K562 (cell line): ENCODE data around the gene GPR78. TPM values are rescaled to one million over a fixed set of nuclear protein-coding genes. Genes with fewer than 3 reads are reported as not detected.

Source experiments
- CEBPG ChIP-seq, 3 experiments: fragments of 200-800 bp in 1 of 3; sonication (Bioruptor generic) in 1 of 3; sonication (generic) in 1 of 3; formaldehyde crosslinking in 1 of 3; IDR thresholded peaks in 2 of 3; conservative IDR thresholded peaks in 1 of 3; 2 replicates each; pipeline versions ENCODE4 v1.6.1 to v1.8.0; 2016 to 2022; ENCODE audit warnings: missing compliant biosample characterization in 2 of 3, missing genetic modification characterization in 2 of 3, mild to moderate bottlenecking in 1 of 3, missing genetic modification reagents in 1 of 3
- E2F3 ChIP-seq: fragments of 250-450 bp; sonication (Bioruptor Pico); IDR thresholded peaks from 2 replicates; pipeline ENCODE4 v1.4.0; 2020; ENCODE audit warnings: mild to moderate bottlenecking
- ELF1 ChIP-seq: fragments of 200-800 bp; sonication (Bioruptor generic); IDR thresholded peaks from 2 replicates; pipeline ENCODE4 v1.6.1; 2016; ENCODE audit warnings: missing genetic modification characterization, missing compliant biosample characterization
- GABPA ChIP-seq: fragments of 200-800 bp; sonication (Bioruptor generic); conservative IDR thresholded peaks from 2 replicates; pipeline ENCODE4 v1.6.1; 2016; ENCODE audit warnings: low read depth, missing genetic modification characterization, missing compliant biosample characterization
- HEY1 ChIP-seq: fragments of 250-450 bp; sonication (Bioruptor Pico); IDR thresholded peaks from 2 replicates; pipeline ENCODE4 v1.5.0; 2020; ENCODE audit warnings: mild to moderate bottlenecking, moderate library complexity, borderline replicate concordance
- L3MBTL2 ChIP-seq: fragments of 450-650 bp; IDR thresholded peaks from 2 replicates; pipeline ENCODE4 v1.6.1; 2016; ENCODE audit warnings: mild to moderate bottlenecking, moderate library complexity
- NFYB ChIP-seq: IDR thresholded peaks from 2 replicates; pipeline ENCODE4 v1.6.1; 2011; ENCODE audit warnings: mild to moderate bottlenecking, moderate library complexity; ENCODE audit not compliant: insufficient read length; ENCODE audit errors: extremely low read depth
- PYGO2 ChIP-seq: fragments of 450-650 bp; IDR thresholded peaks from 2 replicates; pipeline ENCODE4 v1.6.1; 2016; ENCODE audit warnings: mild to moderate bottlenecking, missing genetic modification characterization, moderate library complexity, missing compliant biosample characterization
- SAFB ChIP-seq: fragments of 200-400 bp; formaldehyde crosslinking; IDR thresholded peaks from 2 replicates; pipeline ENCODE4 v1.6.1; 2017; ENCODE audit warnings: low read depth, low read length, borderline replicate concordance
- SRSF3 ChIP-seq: fragments of 200-400 bp; formaldehyde crosslinking; IDR thresholded peaks from 2 replicates; pipeline ENCODE4 v1.6.1; 2016; ENCODE audit warnings: mild to moderate bottlenecking, low read length, moderate library complexity; ENCODE audit not compliant: insufficient read depth
- TAF15 ChIP-seq: fragments of 200-400 bp; formaldehyde crosslinking; IDR thresholded peaks from 2 replicates; pipeline ENCODE4 v1.6.1; 2017; ENCODE audit warnings: mild to moderate bottlenecking, low read depth, low read length, moderate library complexity
- polyA plus RNA-seq, 8 experiments: library from polyadenylated mRNA; depleted of rRNA in 4 of 8; stranded (reverse) in 5 of 8; unstranded in 3 of 8; fragments of >200 nt; fragmentation: Nextera tagmentation in 2 of 8; fragmentation: Illumina TruSeq in 1 of 8; extraction: Ambion mirVana in 2 of 8; extraction: Trizol in 1 of 8; gene quantifications; 2 replicates each; pipeline versions ENCODE4 v1.2.1 to v1.2.3, GENCODE V29; 2011 to 2014; ENCODE audit warnings: inconsistent platforms in 1 of 8, missing spikeins in 1 of 8
- total RNA-seq, 7 experiments: library from RNA; depleted of rRNA in 6 of 7; stranded (reverse); fragments of >200 nt in 6 of 7; fragmentation: Illumina TruSeq in 2 of 7; extraction: Trizol in 2 of 7; gene quantifications; 2 replicates each; pipeline versions ENCODE4 v1.2.1 to v1.2.3, GENCODE V29; 2011 to 2021; ENCODE audit warnings: low replicate concordance in 1 of 7
- TF ChIP-seq, protein P1 (sequence below): sonication (generic); formaldehyde crosslinking; IDR thresholded peaks from 2 replicates; pipeline ENCODE4 v1.8.1; 2023; ENCODE audit warnings: mild to moderate bottlenecking, missing genetic modification reagents, moderate library complexity
- TF ChIP-seq, protein P2 (sequence below): sonication (generic); formaldehyde crosslinking; IDR thresholded peaks from 2 replicates; pipeline ENCODE4 v1.8.0; 2023; ENCODE audit warnings: mild to moderate bottlenecking, missing genetic modification reagents
- TF ChIP-seq, protein P3 (sequence below): fragments of 450-650 bp; IDR thresholded peaks from 2 replicates; pipeline ENCODE4 v1.6.1; 2016; ENCODE audit warnings: low read depth

The GPR78 gene
- total and polyA plus RNA-seq, 9 of the 15 experiments (the other 6 are each of a cell fraction or from before 2014, with no cell fraction given) = 0.04 to 0.13 (median 0.07) TPM; not detected in 4

DNA sequence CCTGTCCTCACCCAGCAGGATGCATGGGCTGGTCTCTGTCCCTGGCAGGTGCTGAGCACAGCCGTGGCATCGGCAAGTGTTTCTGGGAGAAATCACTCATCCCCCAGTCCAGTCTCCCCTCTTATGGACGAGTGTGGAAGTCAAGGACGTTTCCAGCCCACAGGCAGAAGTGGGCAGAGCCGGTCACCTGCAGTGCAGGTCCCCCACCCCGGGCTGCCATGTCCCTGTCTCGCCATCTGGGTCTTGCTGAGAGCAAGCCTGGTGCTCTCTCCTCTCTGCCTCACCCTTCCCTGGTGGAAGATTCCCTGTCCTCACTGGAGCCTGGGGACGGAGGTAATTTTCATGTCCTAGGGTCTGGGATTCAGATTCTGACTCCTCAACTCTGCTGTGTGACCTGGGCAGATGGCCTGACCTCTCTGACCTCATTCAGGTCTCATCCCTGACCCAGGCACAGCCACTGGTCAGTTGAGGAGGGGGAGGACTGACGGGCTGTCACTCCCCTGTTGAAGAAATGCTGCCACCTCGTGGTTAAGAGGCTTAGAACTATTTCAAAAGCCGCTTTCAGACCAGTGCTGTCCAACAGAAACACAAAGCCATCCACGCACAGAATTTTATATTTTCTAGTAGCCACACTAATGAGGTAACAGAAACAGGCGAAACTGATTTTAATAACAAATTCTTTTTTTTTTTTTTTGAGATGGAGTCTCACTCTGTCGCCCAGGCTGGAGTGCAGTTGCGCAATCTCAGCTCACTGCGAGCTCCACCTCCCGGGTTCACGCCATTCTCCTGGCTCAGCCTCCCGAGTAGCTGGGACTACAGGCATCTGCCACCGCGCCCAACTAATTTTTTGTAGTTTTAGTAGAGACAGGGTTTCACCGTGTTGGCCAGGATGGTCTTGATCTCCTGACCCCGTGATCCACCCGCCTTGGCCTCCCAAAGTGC lies 14.2 kb downstream of the GPR78 start (continued):
- no peak for TF ChIP-seq GABPA (tag)
- TF ChIP-seq, protein P1, sequence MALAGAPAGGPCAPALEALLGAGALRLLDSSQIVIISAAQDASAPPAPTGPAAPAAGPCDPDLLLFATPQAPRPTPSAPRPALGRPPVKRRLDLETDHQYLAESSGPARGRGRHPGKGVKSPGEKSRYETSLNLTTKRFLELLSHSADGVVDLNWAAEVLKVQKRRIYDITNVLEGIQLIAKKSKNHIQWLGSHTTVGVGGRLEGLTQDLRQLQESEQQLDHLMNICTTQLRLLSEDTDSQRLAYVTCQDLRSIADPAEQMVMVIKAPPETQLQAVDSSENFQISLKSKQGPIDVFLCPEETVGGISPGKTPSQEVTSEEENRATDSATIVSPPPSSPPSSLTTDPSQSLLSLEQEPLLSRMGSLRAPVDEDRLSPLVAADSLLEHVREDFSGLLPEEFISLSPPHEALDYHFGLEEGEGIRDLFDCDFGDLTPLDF (CRISPR knock-in tag) = no peak
- no peak for TF ChIP-seq TAF15
- no peak; the same call in 1 of the 2 replicates for TF ChIP-seq PYGO2
- no peak for TF ChIP-seq L3MBTL2
- TF ChIP-seq, protein P2, sequence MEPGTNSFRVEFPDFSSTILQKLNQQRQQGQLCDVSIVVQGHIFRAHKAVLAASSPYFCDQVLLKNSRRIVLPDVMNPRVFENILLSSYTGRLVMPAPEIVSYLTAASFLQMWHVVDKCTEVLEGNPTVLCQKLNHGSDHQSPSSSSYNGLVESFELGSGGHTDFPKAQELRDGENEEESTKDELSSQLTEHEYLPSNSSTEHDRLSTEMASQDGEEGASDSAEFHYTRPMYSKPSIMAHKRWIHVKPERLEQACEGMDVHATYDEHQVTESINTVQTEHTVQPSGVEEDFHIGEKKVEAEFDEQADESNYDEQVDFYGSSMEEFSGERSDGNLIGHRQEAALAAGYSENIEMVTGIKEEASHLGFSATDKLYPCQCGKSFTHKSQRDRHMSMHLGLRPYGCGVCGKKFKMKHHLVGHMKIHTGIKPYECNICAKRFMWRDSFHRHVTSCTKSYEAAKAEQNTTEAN (CRISPR knock-in tag) = no peak
- TF ChIP-seq CEBPG (CRISPR knock-in tag; IDR thresholded peaks at IDR 0.05) = peak; percentile 77
- TF ChIP-seq CEBPG (tag; conservative IDR thresholded peaks at IDR 0.05 in 1 of 2, IDR thresholded peaks at IDR 0.05 in 1 of 2) = peak; percentile 88 to 99
- no peak for TF ChIP-seq HEY1 (CRISPR knock-in tag)
- TF ChIP-seq SAFB = no peak
- TF ChIP-seq SRSF3 = no peak
- no peak for TF ChIP-seq NFYB
- TF ChIP-seq ELF1 (tag) = no peak
- TF ChIP-seq, protein P3, sequence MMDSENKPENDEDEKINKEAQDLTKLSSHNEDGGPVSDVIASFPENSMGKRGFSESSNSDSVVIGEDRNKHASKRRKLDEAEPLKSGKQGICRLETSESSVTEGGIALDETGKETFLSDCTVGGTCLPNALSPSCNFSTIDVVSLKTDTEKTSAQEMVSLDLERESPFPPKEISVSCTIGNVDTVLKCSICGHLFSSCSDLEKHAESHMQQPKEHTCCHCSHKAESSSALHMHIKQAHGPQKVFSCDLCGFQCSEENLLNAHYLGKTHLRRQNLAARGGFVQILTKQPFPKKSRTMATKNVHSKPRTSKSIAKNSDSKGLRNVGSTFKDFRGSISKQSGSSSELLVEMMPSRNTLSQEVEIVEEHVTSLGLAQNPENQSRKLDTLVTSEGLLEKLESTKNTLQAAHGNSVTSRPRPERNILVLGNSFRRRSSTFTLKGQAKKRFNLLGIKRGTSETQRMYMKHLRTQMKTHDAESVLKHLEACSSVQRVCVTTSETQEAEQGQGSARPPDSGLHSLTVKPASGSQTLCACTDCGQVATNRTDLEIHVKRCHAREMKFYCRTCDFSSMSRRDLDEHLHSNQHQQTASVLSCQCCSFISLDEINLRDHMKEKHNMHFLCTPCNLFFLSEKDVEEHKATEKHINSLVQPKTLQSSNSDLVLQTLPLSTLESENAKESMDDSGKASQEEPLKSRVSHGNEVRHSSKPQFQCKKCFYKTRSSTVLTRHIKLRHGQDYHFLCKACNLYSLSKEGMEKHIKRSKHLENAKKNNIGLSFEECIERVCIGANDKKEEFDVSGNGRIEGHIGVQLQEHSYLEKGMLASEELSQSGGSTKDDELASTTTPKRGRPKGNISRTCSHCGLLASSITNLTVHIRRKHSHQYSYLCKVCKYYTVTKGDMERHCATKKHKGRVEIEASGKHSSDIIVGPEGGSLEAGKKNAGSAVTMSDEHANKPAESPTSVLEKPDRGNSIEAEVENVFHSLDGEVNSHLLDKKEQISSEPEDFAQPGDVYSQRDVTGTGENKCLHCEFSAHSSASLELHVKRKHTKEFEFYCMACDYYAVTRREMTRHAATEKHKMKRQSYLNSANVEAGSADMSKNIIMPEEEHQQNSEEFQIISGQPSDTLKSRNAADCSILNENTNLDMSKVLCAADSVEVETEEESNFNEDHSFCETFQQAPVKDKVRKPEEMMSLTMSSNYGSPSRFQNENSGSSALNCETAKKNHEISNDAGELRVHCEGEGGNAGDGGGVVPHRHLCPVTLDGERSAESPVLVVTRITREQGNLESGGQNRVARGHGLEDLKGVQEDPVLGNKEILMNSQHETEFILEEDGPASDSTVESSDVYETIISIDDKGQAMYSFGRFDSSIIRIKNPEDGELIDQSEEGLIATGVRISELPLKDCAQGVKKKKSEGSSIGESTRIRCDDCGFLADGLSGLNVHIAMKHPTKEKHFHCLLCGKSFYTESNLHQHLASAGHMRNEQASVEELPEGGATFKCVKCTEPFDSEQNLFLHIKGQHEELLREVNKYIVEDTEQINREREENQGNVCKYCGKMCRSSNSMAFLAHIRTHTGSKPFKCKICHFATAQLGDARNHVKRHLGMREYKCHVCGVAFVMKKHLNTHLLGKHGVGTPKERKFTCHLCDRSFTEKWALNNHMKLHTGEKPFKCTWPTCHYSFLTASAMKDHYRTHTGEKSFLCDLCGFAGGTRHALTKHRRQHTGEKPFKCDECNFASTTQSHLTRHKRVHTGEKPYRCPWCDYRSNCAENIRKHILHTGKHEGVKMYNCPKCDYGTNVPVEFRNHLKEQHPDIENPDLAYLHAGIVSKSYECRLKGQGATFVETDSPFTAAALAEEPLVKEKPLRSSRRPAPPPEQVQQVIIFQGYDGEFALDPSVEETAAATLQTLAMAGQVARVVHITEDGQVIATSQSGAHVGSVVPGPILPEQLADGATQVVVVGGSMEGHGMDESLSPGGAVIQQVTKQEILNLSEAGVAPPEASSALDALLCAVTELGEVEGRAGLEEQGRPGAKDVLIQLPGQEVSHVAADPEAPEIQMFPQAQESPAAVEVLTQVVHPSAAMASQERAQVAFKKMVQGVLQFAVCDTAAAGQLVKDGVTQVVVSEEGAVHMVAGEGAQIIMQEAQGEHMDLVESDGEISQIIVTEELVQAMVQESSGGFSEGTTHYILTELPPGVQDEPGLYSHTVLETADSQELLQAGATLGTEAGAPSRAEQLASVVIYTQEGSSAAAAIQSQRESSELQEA = no peak
- TF ChIP-seq E2F3 (CRISPR knock-in tag) = no peak
